Globus pallidus (tissue), 1 donor: ENCODE measurements around the gene CDCA7L.
"Not testable (repeated sequence)": the region's sequence is repeated elsewhere in the genome, so short reads cannot be mapped to it uniquely, and the experiment has no call there.

Experiments
- DNase-seq: peaks from one replicate; pipeline ENCODE4 v3.0.0-alpha.2; 2015; ENCODE audit warnings: low spot score

Gene CDCA7L

DNA sequence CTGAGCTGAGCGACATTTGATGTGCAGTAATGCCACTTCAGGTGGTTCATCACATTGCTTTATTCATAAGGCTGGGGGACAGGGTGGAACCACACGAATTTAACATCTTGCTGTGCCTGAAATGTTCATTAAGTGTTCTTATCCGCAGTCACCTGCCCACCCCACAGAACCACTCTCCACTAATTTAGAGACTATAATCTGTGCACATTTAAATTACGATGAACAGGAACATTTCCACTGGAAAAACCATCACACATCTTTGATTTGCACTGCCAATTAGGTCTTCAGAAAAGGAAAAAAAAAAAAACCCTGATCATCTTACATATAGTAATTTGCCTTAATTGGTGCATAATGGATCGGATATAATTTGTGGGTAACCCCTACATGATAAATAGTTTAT lies 2.3 kb downstream of the CDCA7L start:
- no peak for DNase-seq

DNA sequence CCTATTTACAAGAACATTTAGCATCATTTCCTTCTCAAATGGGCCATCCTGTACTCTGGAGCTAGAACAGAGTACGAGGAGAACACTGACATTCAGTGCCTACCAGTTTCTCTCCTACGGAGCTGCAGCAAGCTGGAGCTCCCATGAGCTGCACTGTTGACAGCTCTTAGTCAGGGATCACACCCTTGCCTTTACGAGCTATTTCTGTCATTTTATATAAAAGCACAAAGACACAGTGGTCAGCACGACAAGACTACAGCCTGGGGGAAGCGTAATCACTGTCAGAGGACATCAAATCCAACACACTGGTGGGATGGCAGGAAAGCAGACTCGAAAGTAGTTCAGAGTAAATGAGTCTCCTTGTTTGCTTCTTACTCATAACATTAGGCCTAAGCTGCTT lies 2.7 kb downstream of the CDCA7L start:
- peak; percentile 43 for DNase-seq

DNA sequence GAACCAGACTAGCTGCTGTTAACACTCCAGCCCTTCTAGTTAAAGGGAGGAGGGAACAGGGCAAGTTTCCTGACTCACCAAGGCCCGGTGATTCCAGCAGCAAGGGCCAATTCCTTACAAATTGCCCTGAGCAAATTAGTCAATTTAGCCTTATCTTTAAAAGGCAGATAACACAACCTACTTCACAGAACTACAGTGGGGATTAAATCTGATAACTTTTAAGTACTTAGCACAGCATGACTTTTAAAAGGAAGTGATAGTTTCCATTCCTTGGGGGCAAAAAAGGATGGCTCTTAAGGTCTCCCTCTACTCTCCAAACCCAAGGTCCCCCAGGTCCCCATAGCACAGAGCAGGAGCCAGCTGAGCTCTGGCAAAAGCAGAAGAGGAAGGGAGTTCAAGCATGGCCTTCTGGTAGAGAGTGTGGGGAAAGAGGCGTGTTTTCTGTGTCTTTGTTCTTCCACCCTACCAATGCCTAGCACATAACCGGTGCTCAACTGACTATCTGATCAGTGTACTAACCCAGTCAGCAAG lies 4.0 kb downstream of the CDCA7L start:
- no peak for DNase-seq

DNA sequence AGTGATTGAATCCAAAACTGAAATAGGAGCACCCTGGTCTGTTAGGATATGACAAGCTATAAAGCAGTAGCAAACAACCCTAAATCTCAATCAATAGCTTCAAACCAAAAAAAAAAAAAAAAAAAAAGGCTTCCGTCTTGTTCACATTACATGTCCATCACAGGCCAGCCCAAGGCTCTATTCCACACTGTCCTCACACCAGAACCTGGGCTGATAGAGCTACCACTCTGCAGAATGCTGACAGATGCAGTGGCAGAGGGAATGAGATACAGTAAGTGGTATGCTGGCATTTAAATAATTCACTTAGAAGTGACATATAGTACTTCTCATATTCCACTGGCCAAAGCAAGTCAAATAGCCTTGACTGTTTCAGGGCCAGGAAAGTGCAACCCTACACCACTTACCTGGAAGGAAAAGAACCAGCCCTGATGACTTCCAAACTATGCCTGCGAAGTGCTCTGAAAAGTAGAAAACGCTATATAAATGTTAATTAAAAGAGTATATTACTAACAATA lies 5.8 kb downstream of the CDCA7L start:
- DNase-seq, result no peak

DNA sequence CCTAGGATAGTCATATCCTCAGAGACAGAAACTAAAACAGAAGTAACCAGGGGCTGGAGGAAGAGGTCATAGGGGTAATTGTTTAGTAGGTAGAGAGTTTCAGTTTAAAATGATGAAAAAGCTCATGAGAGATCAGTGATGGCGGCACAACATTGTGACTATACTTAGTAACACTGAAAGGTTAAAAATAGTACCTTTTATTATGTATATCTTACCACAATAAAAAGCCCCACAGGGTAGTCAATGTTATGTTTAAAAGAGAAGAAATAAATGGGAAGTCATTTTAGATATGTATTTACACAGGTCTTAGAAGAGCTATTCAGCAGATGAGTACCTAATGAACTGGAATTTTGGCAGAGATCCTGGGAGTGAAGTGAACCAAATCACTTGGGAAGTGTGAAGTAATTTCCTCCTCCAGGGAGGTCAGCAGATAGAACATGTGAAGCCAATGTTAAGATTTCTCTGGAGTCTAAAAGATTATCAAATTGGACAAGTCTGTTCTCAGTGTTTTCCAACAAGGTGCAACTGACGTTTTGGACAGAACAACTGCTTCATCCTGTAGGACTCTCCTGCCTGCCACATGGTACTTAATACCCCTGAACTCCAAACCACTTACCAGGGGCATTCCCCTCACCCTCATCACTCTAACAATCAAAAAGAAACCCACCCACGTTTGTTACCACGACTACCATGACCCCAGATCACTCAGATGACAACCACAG lies 6.4 kb downstream of the CDCA7L start:
- no peak for DNase-seq

DNA sequence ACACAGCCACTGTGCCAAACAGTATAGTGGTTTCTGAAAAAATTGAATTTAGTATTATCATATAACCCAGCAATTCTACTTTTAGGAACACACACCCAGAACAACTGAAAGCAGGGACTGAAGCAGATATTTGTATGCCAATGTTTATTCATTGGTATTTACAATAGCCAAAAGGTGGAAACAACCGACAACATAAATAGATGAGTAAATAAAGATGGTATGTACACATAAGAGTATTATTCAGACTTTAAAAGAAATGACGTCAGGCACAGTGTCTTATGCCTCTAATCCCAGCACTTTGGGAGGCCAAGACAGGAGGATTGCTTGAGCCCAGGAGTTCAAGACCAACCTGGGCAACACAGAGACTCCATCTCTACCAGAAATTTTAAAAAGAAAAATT lies 7.2 kb downstream of the CDCA7L start:
- DNase-seq, result no peak

GRCh38 chr7:21934808-21935207 lies 10.9 kb downstream of the CDCA7L start:
- no peak for DNase-seq

DNA sequence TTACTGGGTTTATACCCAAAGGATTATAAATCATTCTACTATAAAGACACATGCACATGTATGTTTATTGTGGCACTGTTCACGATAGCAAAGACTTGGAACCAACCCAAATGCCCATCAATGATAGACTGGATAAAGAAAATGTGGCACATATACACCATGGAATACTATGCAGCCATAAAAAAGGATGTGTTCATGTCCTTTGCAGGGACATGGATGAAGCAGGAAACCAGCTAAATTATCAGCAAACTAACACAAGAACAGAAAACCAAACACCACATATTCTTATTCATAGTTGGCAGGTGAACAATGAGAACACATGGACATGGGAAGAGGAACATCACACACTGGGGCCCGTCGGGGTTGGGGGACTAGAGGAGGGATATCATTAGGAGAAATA lies 12.4 kb downstream of the CDCA7L start:
- DNase-seq, result not testable (repeated sequence)

DNA sequence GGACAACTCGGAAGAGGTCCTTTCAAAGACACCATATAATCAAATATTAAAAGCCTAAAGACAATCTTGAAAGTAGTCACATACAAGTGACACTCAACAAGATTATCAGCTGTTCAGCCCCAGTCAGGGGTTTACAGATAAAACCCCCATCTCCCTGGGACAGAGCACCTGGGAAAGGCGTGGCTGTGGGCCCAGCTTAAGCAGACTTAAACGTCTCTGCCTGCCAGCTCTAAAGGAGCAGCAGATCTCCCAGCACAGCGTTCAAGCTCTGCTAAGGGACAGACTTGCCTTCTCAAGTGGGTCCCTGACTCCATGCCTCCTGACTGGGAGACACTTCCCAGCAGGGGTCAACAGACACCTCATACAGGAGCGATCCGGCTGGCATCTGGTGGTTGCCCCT lies 18.0 kb downstream of the CDCA7L start:
- no peak for DNase-seq

GRCh38 chr7:21926448-21926847 lies 19.3 kb downstream of the CDCA7L start:
- DNase-seq, result no peak

DNA sequence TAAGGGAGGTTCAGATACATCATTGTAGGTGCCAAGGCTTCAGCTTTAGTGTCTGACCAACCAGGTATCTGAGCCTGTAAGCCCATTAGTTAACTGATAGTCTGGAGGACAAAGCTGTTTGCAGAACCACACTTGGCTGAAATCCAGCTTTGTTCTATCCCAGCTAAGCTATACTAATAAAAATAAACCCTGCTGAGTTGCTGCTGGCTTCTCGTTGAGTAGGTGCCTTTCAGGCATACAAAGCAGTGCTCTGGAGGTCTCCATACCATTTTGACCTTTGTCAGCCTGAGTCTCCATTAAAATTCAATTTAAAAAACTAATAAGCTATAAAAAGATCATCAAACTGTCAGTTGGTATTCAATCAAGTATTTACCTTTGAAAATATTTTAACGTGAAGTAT lies 22.0 kb downstream of the CDCA7L start:
- DNase-seq, result no peak

GRCh38 chr7:21922605-21923004 lies 23.1 kb downstream of the CDCA7L start:
- DNase-seq, result no peak

DNA sequence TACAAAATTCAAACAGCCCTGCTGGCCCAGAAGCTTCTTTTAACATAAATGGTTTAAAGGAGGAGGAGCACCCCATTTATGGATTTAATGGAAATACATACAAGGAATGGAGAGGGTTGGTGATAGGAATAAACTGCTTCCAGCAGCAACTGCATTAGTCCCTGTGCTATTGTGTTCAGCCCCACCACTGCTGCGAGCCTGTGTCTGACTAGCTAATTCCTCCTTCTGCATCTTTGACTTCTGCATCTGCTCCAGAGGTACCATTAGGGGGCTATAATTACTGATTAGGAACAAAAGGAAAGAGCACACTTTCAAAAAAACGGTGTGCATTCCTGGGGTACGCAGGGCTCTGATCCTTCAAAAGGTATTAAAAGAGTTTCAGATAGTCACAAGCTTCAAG lies 24.8 kb downstream of the CDCA7L start:
- no peak for DNase-seq

- DNase-seq, result no peak
These were observed 27.5 kb downstream of the CDCA7L start for GRCh38 chr7:21918216-21918615.

DNA sequence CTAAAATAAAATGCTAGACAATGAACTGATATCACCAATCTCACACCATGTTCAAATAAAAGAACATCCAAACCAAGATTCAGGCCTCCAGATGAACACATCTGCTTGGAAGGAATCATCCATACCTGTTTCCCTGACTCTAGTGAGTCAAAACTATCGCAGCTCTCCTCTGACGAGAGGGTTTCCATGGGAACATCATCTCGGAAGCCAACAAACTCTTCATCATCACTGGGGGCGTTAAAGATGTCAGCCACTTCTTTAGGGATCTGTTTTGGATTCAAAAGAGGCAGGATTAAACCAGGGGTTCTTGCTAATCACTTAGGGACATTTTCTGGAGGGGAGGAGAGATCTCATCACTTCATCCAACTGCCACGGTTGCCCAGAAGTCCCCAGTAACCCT lies 29.1 kb downstream of the CDCA7L start:
- no peak for DNase-seq

DNA sequence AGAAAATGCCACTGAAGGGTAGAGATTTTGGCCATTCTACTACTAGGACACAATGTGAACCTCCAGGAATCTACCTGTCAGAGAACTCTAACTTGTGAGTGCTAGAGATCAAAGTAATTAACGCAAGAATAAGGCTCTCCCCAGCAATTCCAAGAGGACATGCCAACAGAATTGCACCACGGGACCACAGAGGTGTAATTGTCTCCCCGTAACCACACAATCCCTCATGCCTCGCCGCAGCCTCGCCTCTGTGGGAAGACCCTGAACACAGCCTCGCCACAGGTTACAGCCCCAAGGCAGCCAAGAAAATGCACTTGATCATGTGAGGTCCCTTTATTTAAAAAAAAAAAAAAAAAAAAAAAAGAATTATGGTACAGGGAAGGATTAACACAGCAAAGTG lies 29.5 kb downstream of the CDCA7L start:
- no peak for DNase-seq

- no peak for DNase-seq
These were observed 30.6 kb downstream of the CDCA7L start for GRCh38 chr7:21915140-21915539.

- no peak for DNase-seq
These were observed 31.0 kb downstream of the CDCA7L start for GRCh38 chr7:21914671-21915070.

GRCh38 chr7:21912931-21913780 lies 32.5 kb downstream of the CDCA7L start:
- DNase-seq, result no peak

DNA sequence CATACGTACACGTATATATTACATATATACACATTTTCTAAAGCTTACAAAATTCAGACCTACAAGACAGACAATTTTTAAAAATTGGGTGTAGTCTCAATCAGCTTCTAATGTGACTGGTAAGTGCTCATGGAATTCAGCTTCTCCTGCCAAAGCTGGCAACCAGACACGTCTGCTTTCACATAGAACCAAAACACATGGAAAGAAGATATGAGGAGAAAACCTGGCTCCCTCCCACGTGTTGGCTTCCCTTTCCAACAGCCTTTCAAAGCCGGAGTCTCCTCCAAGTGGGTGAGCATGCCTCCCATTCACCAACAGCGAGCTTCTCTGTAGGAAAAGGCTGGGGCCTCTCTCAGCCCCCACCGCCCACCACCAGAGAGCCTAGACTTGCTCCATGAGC lies 33.4 kb downstream of the CDCA7L start:
- no peak for DNase-seq

GRCh38 chr7:21911341-21911875 lies 34.3 kb downstream of the CDCA7L start:
- no peak for DNase-seq

- DNase-seq, result no peak
These were observed 35.4 kb downstream of the CDCA7L start for GRCh38 chr7:21910253-21910652.

DNA sequence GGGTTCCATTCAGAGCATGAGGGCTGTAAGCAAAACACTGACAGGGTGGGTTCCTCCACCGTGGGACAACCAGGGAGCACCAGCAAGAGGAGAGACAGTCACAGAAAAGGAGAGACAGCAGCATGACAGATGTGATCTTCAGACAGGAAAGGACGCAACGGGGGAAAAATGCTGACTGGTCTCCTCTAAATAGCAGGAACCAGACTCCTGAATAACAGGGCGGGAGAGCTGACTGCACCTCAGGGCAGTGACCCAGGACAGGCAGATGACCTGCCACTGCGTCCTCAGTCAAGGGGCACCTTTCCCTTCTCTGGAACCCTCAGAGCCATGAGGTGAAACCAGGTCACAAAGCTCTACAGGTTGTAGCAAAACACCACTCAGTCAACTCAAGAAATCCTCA lies 37.0 kb downstream of the CDCA7L start:
- DNase-seq, result no peak
